ENCODE data around the gene NPFFR1.
"Not testable (repeated sequence)": the region's sequence is repeated elsewhere in the genome, so short reads cannot be mapped to it uniquely, and the experiment has no call there.

Gene NPFFR1

GRCh38 chr10:70241081-70241480, 42.7 kb downstream of the NPFFR1 start:
- no peaks in the 10 kb centered on the region for H3K36me3 ChIP-seq (ENCODE audit: control insufficient read depth in 1 of 2, insufficient read depth in 2 of 2, low read depth in 1 of 2, low read length in 2 of 2)
- WGBS = 98% methylated on average over 3 of the region's 3 CpGs
- DNase-seq = no peak
- no peak overlapping the region for H2BK12ac ChIP-seq (ENCODE audit: low read length in 2 of 2)
- no peak overlapping the region for H3K9ac ChIP-seq (ENCODE audit: low read length)
- no peak overlapping the region for H2BK15ac ChIP-seq (ENCODE audit: low read depth, poor library complexity, severe bottlenecking)
- no peak overlapping the region for H3K4me2 ChIP-seq (ENCODE audit: low read length, poor library complexity, severe bottlenecking)
- no peak overlapping the region for H2BK120ac ChIP-seq (ENCODE audit: low read depth, low read length)
- no peak overlapping the region for H2BK5ac ChIP-seq (ENCODE audit: low read depth, low read length, poor library complexity, severe bottlenecking)
- no peak overlapping the region for H3K4ac ChIP-seq (ENCODE audit: low read depth in 1 of 2, low read length in 2 of 2)
- no peak overlapping the region for H3K18ac ChIP-seq (ENCODE audit: low read depth in 1 of 2, low read length in 2 of 2)
- no peaks in the 10 kb centered on the region for H3K9me3 ChIP-seq (ENCODE audit: control insufficient read depth, low read length)
- H3K4me3 ChIP-seq (ENCODE audit: insufficient read depth in 1 of 2, low read depth in 1 of 2, low read length in 2 of 2) = no peak overlapping the region
- H2AK5ac ChIP-seq (ENCODE audit: low read length, severe bottlenecking) = no peak overlapping the region
- no peak overlapping the region for H3K27ac ChIP-seq (ENCODE audit: low read length, poor library complexity, severe bottlenecking)
- no peak overlapping the region for H4K91ac ChIP-seq (ENCODE audit: low read length)
- peaks cover 26 to 50% of the 10 kb centered on the region in 2 experiments for H3K27me3 ChIP-seq (ENCODE audit: control insufficient read depth in 1 of 2, insufficient read depth in 1 of 2, low read length in 2 of 2)
- no peak overlapping the region for H4K8ac ChIP-seq (ENCODE audit: low read length)
- no peak overlapping the region for H2AFZ ChIP-seq (ENCODE audit: low read depth, low read length)
- H3K14ac ChIP-seq (ENCODE audit: low read length in 2 of 2) = no peak overlapping the region
- no peak overlapping the region for H3K23ac ChIP-seq (ENCODE audit: low read length in 2 of 2)
- no peaks in the 10 kb centered on the region for H3K79me1 ChIP-seq (replicated peaks; ENCODE audit: low read length, poor library complexity, severe bottlenecking)
- no peaks in the 10 kb centered on the region for H3K4me1 ChIP-seq (ENCODE audit: control insufficient read depth, insufficient read depth, low read depth, low read length)

- H3K14ac ChIP-seq (ENCODE audit: low read length in 2 of 2); H2BK12ac ChIP-seq (ENCODE audit: low read length in 2 of 2); H4K8ac ChIP-seq (ENCODE audit: low read length); H2BK15ac ChIP-seq (ENCODE audit: low read depth, poor library complexity, severe bottlenecking); H3K9me3 ChIP-seq (ENCODE audit: control insufficient read depth, low read length); H2AK5ac ChIP-seq (ENCODE audit: low read length, severe bottlenecking); H3K23ac ChIP-seq (ENCODE audit: low read length in 2 of 2); H3K18ac ChIP-seq (ENCODE audit: low read depth in 1 of 2, low read length in 2 of 2); H3K36me3 ChIP-seq (ENCODE audit: control insufficient read depth in 1 of 2, insufficient read depth in 2 of 2, low read depth in 1 of 2, low read length in 2 of 2); H2BK5ac ChIP-seq (ENCODE audit: low read depth, low read length, poor library complexity, severe bottlenecking); H3K27ac ChIP-seq (ENCODE audit: low read length, poor library complexity, severe bottlenecking); H3K4me1 ChIP-seq (ENCODE audit: control insufficient read depth, insufficient read depth, low read depth, low read length); H3K4ac ChIP-seq (ENCODE audit: low read depth in 1 of 2, low read length in 2 of 2); H3K9ac ChIP-seq (ENCODE audit: low read length); H2BK120ac ChIP-seq (ENCODE audit: low read depth, low read length); H2AFZ ChIP-seq (ENCODE audit: low read depth, low read length); H3K79me1 ChIP-seq (replicated peaks; ENCODE audit: low read length, poor library complexity, severe bottlenecking); H3K4me2 ChIP-seq (ENCODE audit: low read length, poor library complexity, severe bottlenecking); H4K91ac ChIP-seq (ENCODE audit: low read length); DNase-seq; H3K4me3 ChIP-seq (ENCODE audit: insufficient read depth in 1 of 2, low read depth in 1 of 2, low read length in 2 of 2): not testable (repeated sequence)
- peaks cover 15 to 39% of the 10 kb centered on the region in 2 experiments for H3K27me3 ChIP-seq (ENCODE audit: control insufficient read depth in 1 of 2, insufficient read depth in 1 of 2, low read length in 2 of 2)
- 85% methylated on average over 21 of the region's 21 CpGs for WGBS
Observed at GRCh38 chr10:70239986-70240385, 43.8 kb downstream of the NPFFR1 start.

DNA sequence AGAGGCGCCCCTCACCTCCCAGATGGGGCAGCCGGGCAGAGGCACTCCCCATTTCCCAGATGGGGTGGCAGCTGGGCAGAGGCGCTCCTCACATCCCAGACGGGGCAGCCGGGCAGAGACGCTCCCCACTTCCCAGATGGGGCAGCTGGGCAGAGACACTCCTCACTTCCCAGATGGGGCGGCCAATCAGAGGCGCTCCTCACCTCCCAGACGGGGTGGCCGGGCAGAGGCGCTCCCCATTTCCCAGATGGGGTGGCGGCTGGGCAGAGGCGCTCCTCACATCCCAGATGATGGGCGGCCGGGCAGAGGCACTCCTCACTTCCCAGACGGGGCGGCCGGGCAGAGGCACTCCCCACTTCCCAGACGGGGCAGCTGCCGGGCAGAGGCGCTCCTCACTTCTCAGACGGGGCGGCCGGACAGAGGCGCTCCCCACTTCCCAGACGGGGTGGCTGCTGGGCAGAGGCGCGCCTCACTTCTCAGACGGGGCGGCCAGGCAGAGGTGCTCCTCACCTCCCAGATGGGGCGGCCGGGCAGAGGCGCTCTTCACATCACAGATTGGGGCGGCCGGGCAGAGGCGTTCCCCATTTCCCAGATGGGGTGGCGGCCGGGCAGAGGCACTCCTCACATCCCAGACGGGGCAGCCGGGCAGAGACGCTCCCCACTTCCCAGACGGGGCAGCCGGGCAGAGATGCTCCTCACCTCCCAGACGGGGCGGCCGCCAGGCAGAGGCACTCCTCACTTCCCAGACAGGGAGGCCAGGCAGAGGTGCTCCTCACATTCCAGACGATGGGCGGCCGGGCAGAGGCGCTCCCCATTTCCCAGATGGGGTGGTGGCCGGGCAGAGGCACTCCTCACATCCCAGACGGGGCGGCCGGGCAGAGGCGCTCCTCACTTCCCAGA, 44.5 kb downstream of the NPFFR1 start:
- H3K9me3 ChIP-seq (ENCODE audit: control insufficient read depth, low read length); H2AFZ ChIP-seq (ENCODE audit: low read depth, low read length); H3K14ac ChIP-seq (ENCODE audit: low read length in 2 of 2); H3K79me1 ChIP-seq (replicated peaks; ENCODE audit: low read length, poor library complexity, severe bottlenecking); H3K18ac ChIP-seq (ENCODE audit: low read depth in 1 of 2, low read length in 2 of 2); H2BK15ac ChIP-seq (ENCODE audit: low read depth, poor library complexity, severe bottlenecking); H3K36me3 ChIP-seq (ENCODE audit: control insufficient read depth in 1 of 2, insufficient read depth in 2 of 2, low read depth in 1 of 2, low read length in 2 of 2); DNase-seq; H2BK120ac ChIP-seq (ENCODE audit: low read depth, low read length); H4K8ac ChIP-seq (ENCODE audit: low read length); H3K9ac ChIP-seq (ENCODE audit: low read length); H3K27ac ChIP-seq (ENCODE audit: low read length, poor library complexity, severe bottlenecking); H3K4me3 ChIP-seq (ENCODE audit: insufficient read depth in 1 of 2, low read depth in 1 of 2, low read length in 2 of 2); H3K4me1 ChIP-seq (ENCODE audit: control insufficient read depth, insufficient read depth, low read depth, low read length); H3K4me2 ChIP-seq (ENCODE audit: low read length, poor library complexity, severe bottlenecking); H2BK5ac ChIP-seq (ENCODE audit: low read depth, low read length, poor library complexity, severe bottlenecking); H4K91ac ChIP-seq (ENCODE audit: low read length); H3K23ac ChIP-seq (ENCODE audit: low read length in 2 of 2); H3K4ac ChIP-seq (ENCODE audit: low read depth in 1 of 2, low read length in 2 of 2); H2BK12ac ChIP-seq (ENCODE audit: low read length in 2 of 2); H2AK5ac ChIP-seq (ENCODE audit: low read length, severe bottlenecking): not testable (repeated sequence)
- H3K27me3 ChIP-seq (ENCODE audit: control insufficient read depth in 1 of 2, insufficient read depth in 1 of 2, low read length in 2 of 2) = peaks cover 9 to 33% of the 10 kb centered on the region in 2 experiments
- WGBS = 95% methylated on average over 55 of the region's 55 CpGs

DNA sequence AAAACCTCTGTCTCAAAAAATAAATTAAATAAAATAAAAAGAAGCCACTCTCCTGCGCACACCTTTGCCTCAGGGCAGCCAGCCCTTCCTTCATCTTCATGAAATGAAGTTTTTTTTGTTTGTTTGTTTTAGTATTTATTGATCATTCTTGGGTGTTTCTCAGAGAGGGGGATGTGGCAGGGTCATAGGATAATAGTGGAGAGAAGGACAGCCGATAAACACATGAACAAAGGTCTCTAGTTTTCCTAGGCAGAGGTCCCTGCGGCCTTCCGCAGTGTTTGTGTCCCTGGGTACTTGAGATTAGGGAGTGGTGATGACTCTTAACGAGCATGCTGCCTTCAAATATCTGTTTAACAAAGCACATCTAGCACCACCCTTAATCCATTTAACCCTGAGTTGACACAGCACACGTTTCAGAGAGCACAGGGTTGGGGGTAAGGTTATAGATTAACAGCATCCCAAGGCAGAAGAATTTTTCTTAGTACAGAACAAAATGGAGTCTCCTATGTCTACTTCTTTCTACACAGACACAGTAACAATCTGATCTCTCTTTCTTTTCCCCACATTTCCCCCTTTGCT, 45.8 kb downstream of the NPFFR1 start:
- H2AFZ ChIP-seq (ENCODE audit: low read depth, low read length); H2AK5ac ChIP-seq (ENCODE audit: low read length, severe bottlenecking); H3K4me3 ChIP-seq (ENCODE audit: insufficient read depth in 1 of 2, low read depth in 1 of 2, low read length in 2 of 2); H3K4me2 ChIP-seq (ENCODE audit: low read length, poor library complexity, severe bottlenecking); H3K9me3 ChIP-seq (ENCODE audit: control insufficient read depth, low read length); H3K4me1 ChIP-seq (ENCODE audit: control insufficient read depth, insufficient read depth, low read depth, low read length); H2BK15ac ChIP-seq (ENCODE audit: low read depth, poor library complexity, severe bottlenecking); H4K8ac ChIP-seq (ENCODE audit: low read length); H2BK120ac ChIP-seq (ENCODE audit: low read depth, low read length); H3K18ac ChIP-seq (ENCODE audit: low read depth in 1 of 2, low read length in 2 of 2); H3K27ac ChIP-seq (ENCODE audit: low read length, poor library complexity, severe bottlenecking); H3K14ac ChIP-seq (ENCODE audit: low read length in 2 of 2); DNase-seq; H3K79me1 ChIP-seq (replicated peaks; ENCODE audit: low read length, poor library complexity, severe bottlenecking); H4K91ac ChIP-seq (ENCODE audit: low read length); H2BK12ac ChIP-seq (ENCODE audit: low read length in 2 of 2); H3K4ac ChIP-seq (ENCODE audit: low read depth in 1 of 2, low read length in 2 of 2); H3K23ac ChIP-seq (ENCODE audit: low read length in 2 of 2); H3K9ac ChIP-seq (ENCODE audit: low read length); H3K36me3 ChIP-seq (ENCODE audit: control insufficient read depth in 1 of 2, insufficient read depth in 2 of 2, low read depth in 1 of 2, low read length in 2 of 2); H2BK5ac ChIP-seq (ENCODE audit: low read depth, low read length, poor library complexity, severe bottlenecking): not testable (repeated sequence)
- H3K27me3 ChIP-seq (ENCODE audit: control insufficient read depth in 1 of 2, insufficient read depth in 1 of 2, low read length in 2 of 2) = peaks cover 0 to 20% of the 10 kb centered on the region in 2 experiments
- WGBS = 83% methylated on average over 1 of the region's 6 CpGs
